GM18861 (cell line): ENCODE data around the gene RASD2.

Source experiments
- ATAC-seq: cut with Tn5 transposase; IDR thresholded peaks from one replicate; pipeline ENCODE4 v1.9.1; 2021; ENCODE audit not compliant: unreplicated experiment

Gene RASD2

GRCh38 chr22:35601013-35601580 is 60.5 kb downstream of the RASD2 start:
- ATAC-seq = no peak

DNA sequence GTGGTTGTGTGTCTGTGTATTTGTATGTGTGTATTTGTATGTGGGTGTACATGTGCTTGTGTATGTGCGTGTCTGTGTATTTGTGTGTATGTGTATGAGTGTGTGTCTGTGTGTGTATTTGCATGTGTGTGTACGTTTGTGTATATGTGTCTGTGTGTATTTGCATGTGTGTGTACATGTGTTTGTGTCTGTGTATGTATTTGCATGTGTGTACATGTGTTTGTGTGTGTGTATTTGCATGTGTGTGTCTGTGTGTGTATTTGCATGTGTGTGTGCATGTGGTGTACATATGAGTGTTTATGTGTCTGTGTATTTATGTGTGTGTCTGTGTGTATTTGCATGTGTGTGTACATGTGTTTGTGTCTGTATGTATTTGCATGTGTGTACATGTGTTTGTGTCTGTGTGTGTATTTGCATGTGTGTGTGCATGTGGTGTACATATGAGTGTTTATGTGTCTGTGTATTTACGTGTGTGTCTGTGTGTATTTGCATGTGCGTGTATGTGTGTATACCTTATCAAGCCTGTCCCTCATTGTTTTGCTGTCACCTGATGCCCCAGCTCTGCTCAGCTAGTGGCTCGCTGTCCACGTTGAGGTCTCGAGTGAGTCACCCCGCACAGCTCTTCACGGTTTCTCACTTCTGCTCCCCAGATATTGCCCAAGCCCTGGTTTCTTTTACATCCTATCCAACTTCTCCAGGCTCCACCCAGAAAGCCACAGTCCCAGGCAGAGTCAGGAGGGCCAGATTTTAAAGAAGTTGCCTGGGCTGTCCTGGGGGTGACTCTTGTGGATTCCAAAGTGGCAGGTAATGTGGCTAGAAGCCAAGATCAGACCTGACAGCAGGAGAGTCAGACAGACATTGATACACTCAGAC is 61.3 kb downstream of the RASD2 start:
- no peak for ATAC-seq
